NCI-H2107 treated with DMSO at 0.1 percent for 48 hours (cell line): ENCODE results near the gene ZNF813.

Source experiments
- DNase-seq: peaks from one replicate; lab custom pipeline; 2025; ENCODE audit not compliant: unreplicated experiment; lab: John Stamatoyannopoulos, UW

Gene ZNF813

DNA sequence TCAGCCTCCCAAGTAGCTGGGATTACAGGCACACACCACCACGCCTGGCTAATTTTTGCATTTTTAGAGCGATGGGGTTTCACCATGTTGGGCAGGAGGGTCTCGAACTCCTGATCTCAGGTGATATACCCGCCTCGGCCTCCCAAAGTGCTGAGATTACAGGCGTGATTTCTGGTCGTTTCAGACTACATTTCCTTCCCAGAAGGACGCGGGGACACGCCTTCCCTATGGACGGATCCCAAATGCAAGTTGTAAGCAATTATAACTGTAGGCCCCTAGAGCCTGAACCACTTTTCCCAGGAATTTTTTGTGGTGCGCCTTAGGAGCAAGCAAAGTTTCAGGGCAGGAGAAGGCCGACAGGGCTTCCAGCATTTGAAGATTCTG, 52.6 kb downstream of the ZNF813 start:
- DNase-seq, result no peak

DNA sequence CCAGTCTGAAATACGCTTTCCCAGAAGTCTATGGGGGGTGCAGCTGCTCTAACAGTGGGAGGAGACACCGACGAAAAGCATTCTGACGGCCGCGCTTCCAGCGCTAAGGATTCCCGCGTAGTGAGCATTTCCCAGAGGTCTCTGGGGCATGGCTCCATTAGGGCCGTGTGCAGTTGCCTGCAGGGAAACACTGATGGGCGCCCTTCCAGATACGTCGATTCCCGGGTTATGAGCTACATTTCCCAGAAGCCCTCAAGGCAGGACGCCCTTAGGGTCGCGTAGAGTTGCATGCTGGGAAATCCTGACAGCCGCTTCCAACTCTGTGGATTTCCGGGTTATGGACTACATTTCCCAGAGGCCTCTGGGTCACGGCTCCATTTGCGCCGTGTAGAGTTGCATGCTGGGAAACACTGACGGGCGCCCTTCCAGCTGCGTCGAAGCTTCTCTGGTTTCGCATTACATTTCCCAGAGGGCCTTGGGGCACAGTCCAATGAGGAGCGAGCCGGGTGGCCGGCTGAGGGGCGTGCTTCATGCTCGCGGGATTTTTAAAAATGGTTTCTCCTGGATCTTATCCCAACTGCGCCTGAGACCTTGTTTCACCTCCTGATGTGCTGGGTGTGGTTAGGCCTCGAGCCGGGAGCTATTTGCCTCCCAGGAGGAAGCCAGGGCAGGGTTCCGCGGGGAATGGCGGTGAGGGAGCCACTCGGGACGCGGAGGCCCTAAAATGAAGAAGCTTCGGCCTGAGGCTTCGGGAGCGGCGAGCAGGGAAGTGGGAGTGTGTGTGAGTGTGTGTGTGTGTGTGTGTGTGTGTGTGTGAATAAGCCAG, 53.2 kb downstream of the ZNF813 start:
- DNase-seq, result peak; percentile 94

DNA sequence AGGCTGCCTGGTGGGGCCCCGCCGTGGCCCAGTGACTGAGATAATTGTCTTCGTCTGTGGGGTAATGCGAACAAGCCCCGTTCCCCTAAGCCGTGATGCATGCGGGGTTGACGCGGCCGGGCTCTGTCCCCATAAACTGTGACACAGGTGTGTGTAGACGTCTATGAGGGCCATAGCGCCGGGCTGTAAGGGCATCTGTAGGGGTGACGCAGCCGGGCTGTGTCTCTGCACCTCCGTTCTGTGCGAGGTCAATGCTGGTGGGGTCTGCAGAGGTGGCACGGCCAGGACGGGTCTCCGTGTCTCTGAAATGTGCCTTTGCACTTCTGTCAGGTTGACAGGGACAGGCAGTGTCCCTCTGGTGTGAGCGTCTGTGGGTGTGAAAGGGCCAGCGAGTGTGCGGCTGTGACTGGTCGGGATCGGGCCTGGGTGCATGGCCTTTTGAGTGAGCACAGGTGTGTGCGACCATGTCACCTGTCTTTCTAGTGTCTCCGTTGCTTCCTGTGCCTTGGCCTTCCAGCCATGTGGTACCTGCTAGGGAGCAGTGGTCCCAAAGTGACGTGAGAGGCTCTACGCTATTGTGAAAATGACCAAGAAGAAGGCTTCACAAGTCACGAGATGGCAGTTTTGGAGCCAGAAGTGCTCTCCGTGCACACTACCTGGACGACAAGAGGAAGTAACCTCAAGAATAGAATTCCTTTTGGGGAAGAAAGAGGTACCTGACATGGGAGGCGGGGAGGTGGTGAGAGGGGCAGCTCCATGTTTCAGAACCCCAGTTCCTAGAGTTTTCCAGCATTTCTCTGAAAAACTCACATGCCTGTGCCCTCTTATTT, 54.1 kb downstream of the ZNF813 start:
- no peak for DNase-seq

DNA sequence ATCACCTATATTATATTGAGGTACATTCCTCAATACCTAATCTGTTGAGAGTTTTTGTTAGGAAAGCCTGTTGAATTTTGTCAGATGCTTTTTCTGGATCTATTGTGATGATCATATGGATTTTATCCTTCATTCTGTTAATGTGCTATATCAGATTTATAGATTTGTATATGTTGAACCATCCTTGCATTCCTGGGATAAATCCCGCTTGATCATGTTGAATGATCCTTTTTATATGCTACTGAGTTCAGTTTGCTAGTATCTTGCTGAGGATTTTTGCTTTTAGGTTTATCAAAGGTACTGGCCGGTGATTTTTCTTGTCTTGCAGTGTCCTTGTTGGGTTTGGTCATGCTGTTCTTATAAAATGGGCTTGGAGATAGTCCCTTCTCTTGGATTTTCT, 58.4 kb downstream of the ZNF813 start:
- DNase-seq, result no peak

DNA sequence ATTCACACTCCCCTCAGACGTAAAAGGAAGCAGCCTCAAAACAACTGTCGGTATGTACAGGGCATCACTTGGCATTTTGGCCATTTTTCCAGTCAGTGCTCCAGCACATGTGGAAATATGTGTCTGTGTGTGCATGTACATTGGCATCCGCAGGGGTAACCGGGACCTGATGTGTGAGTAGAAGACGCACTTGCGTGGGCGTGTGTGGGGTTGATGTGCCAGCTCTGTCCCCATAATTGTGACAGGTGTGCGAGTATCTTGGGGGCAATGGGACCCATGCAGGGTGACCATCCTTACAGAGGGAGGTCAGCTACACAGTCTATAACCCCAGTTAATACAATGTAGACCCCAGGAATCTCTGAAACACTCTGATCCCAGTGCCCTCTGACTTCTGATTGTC, 63.1 kb downstream of the ZNF813 start:
- DNase-seq, result no peak

DNA sequence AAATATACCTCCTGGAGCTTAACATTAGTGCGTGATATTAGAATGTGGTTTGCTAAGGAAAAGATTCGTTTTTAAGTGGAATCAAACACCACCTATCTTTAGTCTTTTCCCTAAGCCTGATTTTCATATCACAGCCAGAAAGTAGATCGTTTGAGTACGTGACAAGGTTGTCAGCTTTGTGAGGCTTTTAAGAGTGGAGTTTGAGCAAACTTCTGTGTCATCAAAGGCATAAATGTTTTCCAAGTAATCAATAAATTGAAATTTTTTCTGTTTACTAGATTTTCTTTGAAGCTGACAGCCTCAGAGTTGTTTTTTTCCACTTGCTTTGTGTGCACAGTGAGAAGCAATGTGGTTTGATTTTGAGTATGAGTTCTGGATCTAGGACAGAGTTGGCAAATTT, 63.9 kb downstream of the ZNF813 start:
- no peak for DNase-seq

DNA sequence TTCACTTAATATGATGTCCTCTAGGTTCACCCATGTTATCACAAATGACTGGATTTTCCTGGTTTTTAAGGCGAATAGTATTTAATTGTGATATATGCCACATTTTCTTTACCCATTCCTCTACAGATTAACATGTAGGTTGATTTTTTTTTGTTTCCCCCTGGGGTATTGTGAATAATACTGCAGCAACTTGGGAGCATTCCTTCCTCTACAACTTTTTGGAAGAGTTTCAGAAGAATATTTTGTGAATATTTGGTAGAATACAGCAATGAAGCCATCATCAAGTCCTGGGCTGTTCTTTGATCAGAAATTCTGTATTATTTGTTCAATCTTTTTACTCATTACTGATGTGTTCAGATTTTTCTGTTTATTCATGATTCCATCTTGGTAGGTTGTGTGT, 64.8 kb downstream of the ZNF813 start:
- DNase-seq, result no peak

DNA sequence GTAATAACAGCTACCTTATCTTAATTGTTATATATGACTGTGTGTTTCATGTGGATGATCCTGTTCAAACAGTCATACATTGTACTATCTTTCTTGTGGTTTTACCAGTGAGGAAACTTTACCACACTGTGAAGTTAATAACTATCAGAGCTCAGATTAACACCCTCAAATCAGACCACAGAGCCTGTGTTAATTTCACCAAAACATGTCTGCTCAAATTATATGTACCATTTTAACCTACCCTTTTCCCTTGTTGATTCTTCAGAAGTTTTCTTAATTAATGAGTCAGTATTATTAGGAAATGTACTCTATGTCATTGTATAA, 68.7 kb downstream of the ZNF813 start:
- no peak for DNase-seq

DNA sequence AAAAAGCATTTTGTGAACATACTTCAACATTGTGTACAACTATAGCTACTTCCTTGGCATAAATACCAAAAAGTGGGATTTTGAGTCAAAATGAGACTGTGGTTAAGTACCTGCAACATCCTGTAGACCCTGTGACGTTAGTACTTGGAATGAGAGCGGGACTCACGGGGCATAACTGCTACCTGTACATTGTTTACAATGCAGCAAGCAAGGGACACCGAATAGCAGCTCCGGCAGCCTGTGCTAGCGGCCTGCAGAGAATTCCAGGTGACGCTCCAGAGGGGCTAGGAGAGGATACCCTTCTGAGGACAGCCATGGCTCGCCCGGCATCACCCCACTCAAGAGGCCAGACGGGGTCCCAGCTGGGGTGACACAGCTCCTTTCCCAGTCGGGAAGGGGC, 69.6 kb downstream of the ZNF813 start:
- no peak for DNase-seq

DNA sequence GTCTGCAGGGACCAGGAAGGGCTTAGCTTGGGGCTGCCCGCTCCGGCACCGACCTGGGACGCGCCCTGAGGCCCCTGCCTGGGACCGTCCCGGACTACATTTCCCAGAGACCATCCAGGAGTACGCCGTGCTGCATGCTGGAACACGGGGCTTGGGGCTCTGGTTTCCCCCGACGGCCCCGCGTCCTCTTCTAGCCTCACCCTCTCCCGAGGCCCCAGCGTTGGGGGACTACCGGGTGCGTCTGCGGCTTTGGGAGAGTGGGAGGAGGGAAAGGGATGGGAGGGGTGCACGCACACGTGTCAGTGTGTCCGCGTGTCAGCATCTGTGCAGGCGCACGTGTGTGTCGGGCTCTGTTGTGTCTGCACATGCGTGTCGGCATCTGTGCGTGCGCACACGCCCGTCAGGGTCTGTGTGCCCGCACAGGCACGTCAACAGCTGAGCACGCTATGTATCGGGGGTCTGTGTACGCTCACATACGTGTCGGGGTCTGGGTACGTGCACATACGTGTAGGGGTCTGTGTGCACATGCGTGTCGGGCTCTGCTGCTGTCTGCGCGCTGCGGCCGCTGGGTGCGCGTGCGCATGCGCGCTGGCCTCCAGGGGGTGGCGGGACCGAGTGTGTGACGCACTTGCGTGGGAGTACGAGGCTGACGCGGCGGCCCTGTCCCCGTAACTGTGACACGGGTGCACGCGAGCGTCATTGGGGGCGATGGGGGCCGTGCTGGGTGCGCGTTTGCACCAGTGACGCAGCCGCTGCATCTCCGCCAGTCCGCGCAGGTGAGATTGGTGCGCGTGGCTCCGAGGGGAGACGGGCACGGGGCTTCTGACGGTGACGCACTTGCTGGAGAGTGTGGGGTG, 70.2 kb downstream of the ZNF813 start, which contains the start of gene ZNF331:
Gene ZNF331 (plus strand): TSS at position 625 of the 857 bp plus-strand sequence. CDS start 31,232 bp downstream, outside the sequence.
- peak; percentile 11 for DNase-seq

DNA sequence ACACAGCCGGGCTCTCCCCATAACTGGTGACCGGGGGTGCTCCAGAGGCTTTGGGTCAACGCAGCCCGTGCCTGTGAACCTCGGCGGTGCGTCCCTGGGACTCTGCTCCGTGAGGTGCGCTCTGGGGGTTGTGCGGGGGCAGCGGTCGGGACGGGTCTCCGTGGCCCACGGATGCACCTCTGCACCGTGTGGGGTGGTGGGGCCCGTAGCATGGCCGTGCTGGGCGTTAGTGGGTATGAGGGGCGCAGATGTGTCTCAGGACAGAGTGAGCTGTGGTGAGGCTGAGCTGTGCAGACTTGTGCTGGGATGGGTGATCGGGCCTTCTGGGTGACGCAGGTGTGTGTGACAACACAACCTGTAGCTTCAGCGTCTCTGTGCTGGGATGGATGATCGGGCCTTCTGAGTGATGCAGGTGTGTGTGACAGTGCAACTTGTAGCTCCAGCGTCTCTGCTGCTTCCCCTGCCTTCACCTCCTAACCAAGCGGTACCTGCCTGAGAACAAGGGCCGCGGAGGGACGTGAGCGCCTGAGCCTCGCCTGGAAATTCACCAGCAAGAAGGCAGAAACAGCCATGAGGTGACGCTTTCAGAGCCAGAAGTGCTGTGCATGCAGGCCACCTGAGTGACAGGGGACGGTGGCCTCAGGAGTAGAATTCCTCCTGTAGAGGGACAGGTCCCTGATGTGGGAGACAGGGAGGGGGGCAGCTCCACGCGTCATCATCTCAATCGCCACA, 71.0 kb downstream of the ZNF813 start:
- no peak for DNase-seq

DNA sequence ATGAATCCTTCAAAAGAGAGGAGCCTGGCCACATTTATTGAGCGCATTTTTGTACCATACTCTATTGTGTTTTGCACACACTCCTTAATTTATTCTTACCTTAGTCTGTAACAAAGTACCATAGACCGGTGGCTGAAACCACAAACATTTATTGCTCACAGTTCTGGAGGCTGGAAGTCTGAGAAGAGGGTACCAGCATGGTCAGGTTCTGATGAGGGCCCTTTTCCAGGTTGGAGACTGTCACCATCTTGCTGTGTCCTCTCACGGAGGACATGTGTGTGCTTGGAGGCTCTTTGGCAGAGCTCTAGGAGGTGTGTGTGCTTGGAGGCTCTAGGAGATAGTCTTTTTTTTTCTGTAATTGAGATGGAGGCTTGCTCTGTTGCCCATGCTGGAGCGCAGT, 72.6 kb downstream of the ZNF813 start:
- DNase-seq, result no peak

DNA sequence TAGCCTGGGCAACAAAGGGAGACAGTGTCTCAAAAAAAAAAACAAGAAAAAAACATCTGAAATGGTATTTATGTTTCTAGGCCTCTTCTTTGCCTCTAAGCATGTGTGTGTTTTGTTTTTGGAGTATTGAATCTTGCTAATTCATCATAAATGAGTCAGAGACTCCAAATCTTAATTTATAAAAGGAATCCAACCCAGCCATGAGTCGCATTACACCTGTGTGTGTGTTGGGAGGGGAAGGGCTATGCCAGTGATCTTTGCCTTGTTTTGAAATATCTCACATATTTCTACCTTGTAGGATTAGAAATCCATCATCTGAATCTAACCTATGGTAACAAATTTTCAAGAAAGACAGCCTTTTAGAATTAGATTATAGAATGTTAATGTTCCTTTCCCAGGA, 74.4 kb downstream of the ZNF813 start:
- no peak for DNase-seq

DNA sequence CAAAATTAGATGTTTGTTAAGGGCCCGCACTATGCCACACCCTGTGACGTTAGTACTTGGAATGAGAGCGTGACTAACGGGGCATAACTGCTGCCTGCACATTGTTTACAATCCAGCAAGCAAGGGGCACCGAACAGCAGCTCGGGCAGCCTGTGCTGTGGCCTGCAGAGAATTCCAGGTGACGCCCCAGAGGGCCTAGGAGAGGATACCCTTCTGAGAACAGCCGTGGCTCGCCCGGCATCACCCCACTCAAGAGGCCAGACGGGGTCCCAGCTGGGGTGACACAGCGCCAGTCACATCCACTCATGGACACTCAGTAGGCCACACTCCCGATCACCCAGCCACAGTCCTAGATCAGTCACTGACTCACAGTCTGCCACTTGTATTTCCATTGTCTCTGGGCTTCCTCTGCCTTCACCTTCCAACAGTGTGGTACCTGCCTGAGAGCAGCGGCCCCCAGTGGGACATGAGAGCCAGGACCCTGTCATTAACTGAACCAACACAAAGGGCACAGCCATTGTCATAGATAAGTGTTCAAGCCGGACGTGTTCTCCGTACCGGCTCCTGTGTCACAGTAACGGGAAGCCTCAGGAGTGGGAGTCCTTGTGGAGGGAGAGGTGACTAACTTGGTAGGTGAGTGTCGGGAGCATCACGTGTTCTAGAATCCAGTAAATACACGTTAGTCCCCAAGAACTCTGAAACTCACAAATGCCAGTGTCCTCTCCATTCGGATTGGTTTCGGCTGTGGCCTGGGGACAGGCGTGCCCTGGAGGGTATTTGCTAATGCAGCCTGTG, 77.9 kb downstream of the ZNF813 start:
- no peak for DNase-seq
